Measurements from ENCODE around the gene SAMSN1.

The SAMSN1 gene

DNA sequence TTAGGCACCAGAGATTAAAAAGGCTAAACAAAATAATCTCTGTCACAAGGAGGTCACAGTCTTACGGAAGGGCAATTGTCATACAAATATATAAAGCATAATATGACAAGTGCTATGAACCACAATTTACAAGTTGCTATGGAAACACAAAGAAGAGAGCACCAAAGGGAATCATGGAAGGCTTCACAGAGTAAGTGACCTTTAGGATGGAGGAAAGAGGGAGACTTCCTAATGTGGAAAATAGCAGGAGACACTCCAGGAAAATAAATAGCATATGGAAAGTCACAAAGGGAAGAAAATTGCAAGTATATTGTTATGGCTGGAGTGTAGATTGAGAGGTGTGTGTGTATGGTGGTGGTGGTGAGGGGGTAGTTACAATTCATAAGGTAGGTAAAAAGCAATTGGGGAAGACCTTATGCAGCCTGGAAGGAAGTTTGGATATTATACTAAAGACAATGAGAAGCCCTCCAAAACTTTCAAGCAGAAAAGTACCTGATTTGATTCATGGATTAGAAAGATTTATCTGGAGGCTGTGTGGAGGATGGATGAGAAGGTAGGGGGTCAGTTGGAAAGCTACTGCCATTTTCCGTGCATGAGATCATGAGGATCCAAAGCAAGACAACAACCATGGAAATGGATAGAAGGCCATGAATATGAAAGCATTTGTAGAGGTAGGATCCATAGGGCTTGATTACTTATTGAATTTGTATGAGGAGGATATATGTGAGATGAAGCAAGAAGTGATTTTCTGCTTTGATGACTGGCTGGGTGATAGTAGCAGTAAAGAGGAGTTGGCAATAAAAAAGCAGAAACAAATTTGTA lies 61.7 kb downstream of the SAMSN1 start:
- no peak for DNase-seq (ENCODE audit: low read depth in 3 of 3)

DNA sequence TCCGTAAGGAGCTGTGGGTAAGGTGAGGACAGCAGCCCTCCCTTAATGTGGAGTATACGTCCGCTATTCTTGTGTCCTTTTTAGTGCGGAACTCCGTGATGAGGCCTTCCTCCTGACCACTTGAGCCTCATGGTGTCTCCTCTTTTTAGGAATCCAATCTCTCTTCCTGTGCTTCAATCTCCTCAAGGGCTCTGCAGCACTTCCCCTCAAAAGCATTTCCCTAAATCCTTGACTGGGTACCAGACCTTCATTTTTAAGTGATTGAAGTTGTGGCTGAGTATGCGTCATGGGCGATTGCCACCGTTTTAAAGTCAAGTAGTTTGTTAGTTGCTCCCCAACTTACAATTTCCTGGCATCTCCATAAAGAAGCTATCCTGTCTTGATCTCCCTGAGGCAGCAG lies 62.8 kb downstream of the SAMSN1 start:
- no peak for DNase-seq (ENCODE audit: low read depth in 3 of 3)

- DNase-seq (ENCODE audit: low read depth in 3 of 3), result peak in 1 of 3 experiments; percentile 25
These were observed 64.0 kb downstream of the SAMSN1 start for GRCh38 chr21:14482165-14482564.

DNA sequence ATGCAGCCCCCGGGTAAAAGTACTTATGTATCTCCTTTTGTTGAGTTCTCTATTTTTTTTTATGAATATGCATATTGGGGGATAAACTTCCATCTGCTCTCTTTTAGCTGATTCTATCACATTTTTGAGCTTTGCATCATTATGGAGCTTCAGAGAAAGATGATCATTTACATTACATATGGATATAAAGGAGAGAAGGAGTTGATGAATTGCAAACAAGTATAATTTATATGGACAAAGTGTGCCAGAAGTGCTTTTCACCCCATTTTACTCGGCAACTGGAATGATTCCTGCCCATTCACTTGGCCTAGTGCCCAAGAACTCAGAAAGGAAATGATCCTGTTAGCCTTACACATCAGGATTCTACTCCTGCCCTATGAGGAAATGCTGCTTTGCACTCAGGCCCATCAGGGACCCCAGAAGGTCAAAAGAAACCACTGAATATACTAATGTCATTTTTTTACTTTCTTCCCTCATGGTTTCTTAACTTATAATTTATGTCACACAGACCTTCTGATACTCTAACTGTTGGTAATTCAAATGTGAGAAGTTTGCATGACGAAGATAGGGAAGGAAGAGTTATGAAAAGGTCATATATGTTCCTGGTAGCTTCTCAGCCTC lies 65.6 kb downstream of the SAMSN1 start:
- no peak for DNase-seq (ENCODE audit: low read depth in 3 of 3)

DNA sequence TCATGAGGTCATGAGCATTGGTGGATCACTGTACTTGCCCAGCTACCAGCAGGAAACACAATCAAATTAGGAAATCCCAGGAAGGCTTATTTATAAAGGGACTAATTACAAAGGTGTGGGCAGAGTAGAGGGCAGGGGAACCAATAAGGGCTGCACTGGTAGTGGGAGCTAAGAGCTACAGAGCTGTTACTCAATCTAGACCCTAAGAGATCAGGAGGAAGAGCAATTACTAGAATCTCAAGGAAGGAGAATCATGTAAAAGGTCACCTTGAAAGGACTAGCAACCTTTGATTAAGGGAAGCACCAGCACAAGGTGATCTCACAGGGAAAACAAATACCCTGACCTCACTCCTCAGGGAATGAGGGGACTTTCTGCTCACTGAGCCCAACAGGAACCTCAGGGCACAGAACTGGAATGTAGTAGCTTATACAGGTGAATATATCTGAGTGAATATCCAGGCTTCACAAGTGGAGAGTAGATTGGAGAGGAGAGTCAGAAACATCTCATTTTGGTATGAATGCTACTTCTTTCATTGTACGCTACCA lies 66.8 kb downstream of the SAMSN1 start:
- DNase-seq (ENCODE audit: low read depth in 3 of 3), result no peak

DNA sequence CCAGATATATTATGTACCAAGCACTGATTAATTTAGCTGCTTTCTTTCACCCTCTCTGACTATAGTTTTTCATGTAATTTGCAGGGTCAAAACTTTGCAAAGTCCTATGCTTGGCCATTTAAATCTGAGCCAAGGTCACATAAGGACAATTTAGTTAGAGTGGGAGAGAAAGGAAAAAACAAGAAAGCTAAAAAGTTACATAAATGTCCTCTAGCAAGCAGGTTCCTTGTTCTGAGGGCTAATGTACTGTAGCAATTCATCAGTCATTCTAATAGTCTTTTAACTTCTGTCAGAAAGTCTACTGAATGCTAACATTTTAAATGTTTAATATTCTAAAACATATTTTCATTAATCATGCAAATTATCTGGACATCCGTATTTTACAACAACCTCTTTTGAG lies 68.3 kb downstream of the SAMSN1 start:
- DNase-seq (ENCODE audit: low read depth in 3 of 3), result no peak

DNA sequence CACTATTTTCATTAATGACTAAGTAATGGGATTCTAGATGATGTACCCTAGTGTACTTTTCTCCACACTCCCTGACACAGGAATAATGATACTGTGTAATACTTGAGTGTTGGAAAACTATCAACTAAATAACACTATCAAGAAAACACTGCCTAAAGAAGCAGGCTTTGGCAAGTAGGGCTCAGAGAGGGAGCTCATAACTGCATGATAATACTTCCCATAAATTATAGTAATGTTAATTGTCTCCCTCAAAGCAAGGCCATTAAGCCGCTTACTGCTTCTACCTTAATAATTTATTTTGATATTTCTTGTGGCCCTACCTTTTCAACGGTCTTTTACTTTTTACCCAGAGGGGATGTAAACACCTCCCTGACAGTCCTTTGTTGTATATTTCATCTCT lies 69.0 kb downstream of the SAMSN1 start:
- DNase-seq (ENCODE audit: low read depth in 3 of 3), result no peak

DNA sequence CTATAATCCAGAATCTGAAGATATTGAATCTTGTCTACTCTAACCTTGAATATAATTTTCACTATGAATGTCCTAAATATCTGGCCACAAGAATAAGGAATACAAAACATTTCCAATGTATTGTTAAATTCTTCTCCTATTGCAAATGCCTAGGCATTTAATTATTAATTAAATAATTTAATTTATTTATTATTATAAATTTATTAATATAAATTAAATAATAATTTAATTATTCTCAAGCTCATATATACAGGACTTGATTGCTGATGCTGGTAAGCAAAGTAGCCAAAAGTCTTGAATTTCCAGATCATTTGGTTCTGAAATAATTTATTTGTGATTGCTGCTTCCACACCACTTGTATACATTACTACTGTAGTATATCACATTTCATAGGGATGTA lies 71.1 kb downstream of the SAMSN1 start:
- DNase-seq (ENCODE audit: low read depth in 3 of 3), result no peak

DNA sequence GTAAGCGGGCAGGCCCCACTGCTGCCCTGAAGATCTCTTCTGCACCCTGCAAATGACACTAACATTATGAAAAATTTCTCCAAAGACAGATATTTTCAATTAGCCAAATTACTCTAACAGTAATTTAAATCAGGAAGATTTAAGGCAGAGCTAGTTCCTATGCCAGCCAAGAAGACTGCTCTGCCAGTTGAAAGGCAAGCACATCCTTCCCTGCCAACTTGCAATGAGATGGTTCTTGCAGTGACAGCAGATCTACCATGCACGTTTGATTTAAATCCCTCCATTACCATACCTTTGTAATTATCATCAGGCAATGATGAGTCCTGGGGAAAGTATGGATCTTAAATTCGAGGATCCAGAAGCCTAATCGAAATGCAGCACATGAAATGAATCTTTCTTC lies 76.5 kb downstream of the SAMSN1 start:
- DNase-seq (ENCODE audit: low read depth in 3 of 3), result no peak

DNA sequence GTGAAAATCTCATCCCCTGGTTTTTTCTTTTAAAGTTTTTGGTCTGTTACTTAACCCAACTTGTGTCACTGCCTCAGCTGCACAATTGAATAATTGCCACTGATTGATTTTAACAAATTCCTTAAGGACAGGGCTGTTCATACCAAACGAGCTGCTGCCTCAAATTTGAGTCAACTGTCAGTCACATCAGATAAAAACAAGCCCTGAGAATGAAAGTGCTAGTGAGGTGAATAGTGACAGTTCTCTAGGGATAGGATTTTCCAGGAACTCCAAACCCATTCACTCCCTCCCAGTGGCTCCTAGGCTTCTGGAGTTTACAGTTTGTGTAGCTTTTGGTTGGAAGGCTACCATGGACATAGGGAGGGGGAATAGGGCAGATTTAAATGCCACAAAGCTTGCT lies 79.4 kb downstream of the SAMSN1 start:
- no peak for DNase-seq (ENCODE audit: low read depth in 3 of 3)

- DNase-seq (ENCODE audit: low read depth in 3 of 3), result no peak
These were observed 88.4 kb downstream of the SAMSN1 start for GRCh38 chr21:14457762-14458161.

GRCh38 chr21:14456911-14457310 lies 89.2 kb downstream of the SAMSN1 start:
- DNase-seq (ENCODE audit: low read depth in 3 of 3), result no peak

DNA sequence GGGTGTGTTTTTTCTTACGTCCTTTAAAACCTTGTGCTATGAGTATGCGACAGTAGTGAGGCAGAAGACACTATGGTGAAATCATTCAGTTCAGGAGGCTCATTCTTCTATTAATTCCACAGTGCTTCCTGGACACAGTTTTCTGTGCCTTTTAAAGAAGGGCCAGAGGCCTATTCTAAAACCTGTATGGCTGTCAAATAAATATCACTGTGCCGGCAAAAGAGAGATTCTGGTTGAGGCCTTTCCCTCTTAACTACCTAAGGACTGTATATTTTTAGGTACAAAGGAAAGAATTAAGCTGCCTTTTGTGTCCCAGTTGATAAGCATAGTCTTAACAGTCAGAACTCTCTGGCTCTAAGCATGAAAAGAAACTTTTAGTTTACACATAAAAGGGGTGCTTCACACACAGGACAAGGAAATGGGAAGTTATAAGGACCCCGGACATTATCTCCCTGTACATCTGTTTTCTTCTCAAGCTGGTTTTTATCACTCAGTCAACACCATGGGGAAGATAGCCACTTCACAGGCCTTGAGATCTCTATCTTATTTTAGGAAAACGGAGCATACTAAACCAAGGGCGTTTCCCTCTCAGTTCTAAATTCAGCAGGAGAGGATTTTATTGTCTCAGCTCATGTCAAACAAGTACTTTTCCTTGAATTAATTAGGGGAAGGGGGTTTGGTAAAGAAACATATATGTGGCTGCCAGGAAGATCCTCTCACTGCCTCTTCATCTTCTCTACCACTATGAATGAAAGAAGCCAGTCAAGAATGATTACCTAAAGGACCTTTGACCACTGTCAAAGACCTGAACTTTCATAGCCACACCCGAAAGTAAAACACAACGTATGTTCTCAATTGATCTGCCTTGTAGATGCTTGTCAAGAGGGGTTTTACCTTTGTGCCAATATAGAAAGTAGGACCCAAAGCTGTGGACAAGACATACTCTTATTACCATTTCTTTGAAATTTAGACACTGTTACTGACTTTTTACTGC lies 91.8 kb downstream of the SAMSN1 start:
- no peak for DNase-seq (ENCODE audit: low read depth in 3 of 3)

DNA sequence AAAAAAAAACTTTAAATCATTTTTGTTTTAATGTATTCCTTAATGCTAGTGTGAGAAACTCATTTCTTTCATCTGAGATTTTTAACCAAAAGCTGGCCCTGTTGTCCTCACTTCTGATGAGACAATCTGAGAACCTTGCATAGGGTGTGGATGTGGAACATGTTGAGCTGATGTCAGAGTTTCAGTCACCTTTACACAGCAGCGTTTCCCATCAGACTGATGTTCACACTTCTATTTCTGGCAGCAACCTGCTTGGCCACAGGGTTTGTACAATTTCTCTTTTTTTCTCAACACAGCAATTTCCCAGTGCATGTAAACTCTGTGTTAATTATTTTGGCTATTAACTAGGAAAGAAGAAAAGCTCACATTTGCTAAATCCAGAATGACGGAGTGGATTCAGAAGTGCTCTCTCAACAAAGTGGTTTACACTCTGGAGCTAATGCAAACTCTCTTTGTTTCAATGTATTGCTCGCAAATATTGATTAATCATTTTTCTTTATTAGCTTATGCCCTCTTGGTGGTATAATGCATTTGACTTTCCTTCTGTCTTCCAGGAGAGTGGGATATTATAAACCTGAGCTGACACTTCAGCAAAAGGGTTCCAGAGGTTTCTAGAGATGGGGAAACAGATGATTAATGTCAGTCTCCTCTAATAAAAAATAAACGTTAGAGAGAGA lies 92.6 kb downstream of the SAMSN1 start:
- DNase-seq (ENCODE audit: low read depth in 3 of 3), result peak in 1 of 3 experiments; percentile 6

DNA sequence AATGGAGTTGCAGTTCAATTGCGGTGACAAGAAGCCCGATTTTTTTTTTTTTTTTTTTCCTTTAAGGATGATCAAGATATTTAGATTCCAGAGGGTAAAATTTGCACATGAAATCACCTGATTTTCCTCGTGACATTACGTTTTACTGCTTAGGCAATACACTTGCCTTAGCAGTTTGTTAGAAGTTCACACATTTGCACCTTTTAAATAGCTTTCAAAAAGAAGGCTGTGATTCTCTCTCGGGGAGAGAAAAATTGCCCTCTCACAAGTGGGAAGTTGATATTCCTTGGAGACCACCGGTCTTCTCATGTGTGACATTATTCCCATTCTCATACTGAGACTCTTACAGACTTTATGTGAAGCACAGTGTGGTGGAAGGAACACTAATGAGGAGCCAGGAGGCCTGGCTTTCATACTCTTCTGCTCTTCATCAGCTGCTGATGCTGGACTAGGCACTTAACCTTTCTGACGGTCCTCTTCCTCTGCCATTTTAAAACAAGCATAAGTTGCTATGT lies 93.3 kb downstream of the SAMSN1 start:
- no peak for DNase-seq (ENCODE audit: low read depth in 3 of 3)

- peak in 1 of 3 experiments; percentile 21 for DNase-seq (ENCODE audit: low read depth in 3 of 3)
These were observed 93.9 kb downstream of the SAMSN1 start for GRCh38 chr21:14452031-14452726.

- no peak for DNase-seq (ENCODE audit: low read depth in 3 of 3)
These were observed 94.6 kb downstream of the SAMSN1 start for GRCh38 chr21:14451546-14451945.

- DNase-seq (ENCODE audit: low read depth in 3 of 3), result no peak
These were observed 97.3 kb downstream of the SAMSN1 start for GRCh38 chr21:14448784-14449183.

GRCh38 chr21:14438211-14438610 lies 107.9 kb downstream of the SAMSN1 start:
- no peak for DNase-seq (ENCODE audit: low read depth in 3 of 3)

- DNase-seq (ENCODE audit: low read depth in 3 of 3), result no peak
These were observed 110.7 kb downstream of the SAMSN1 start for GRCh38 chr21:14435423-14435822.

Data from stimulated activated CD4-positive, alpha-beta T cell treated with anti-CD3 and anti-CD28 coated beads, TNF-alpha, amount 100 ng/mL, for 24 hours (primary cell).